Activated T-cell treated with anti-CD3 and anti-CD28 coated beads for 1 hour (primary cell): Measurements from ENCODE around the gene SYNCRIP.
"Not testable (repeated sequence)": the region's sequence is repeated elsewhere in the genome, so short reads cannot be mapped to it uniquely, and the experiment has no call there.

Source experiments
- DNase-seq: peaks from one replicate; pipeline ENCODE4 v3.0.0-alpha.2; 2020; ENCODE audit warnings: low read depth

SYNCRIP gene

DNA sequence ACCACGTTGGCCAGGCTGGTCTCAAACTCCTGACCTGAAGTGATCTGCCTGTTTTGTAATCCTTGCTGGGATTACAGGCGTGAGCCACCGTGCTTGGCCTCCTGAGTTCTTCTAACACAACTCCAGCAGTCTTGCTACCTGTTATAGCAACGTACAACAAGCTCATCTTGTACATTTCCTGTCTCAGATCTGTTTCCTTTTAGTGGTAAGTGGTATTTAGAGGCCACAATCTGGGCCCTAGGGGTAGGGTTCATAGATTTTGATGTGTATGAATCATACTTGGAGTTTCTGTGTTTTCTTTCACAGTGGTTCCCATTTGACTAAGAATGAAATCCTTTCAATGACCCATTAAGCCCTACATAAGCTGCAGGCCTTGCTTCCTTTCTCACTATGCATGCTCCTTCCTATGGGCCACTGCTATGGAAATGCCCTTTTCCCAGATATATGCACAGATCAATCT, 27.1 kb upstream of the SYNCRIP start:
- peak; percentile 11 for DNase-seq

- DNase-seq, result no peak
Measured at GRCh38 chr6:85662251-85662650, 19.6 kb upstream of the SYNCRIP start.

DNA sequence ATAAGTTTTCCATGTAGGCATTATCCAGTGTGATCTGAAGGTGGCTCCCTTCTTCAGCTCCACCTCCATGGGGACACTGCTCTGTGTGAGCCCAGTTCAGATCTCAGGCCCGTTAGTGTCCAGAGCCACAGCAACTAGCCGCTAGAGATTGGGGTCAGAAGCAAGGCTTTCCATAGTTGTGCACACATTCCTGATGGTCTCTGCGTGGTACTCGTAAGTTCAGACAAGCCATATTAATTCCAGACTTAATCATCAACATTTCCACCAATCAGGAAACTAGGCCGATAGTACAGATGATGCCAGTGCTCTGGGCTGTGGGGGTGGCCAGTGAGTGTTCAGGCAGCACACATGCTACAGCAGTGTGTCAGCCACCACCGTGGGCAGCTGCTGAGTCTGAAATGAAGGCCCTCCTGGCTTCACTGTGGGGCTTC, 17.5 kb upstream of the SYNCRIP start:
- no peak for DNase-seq

DNA sequence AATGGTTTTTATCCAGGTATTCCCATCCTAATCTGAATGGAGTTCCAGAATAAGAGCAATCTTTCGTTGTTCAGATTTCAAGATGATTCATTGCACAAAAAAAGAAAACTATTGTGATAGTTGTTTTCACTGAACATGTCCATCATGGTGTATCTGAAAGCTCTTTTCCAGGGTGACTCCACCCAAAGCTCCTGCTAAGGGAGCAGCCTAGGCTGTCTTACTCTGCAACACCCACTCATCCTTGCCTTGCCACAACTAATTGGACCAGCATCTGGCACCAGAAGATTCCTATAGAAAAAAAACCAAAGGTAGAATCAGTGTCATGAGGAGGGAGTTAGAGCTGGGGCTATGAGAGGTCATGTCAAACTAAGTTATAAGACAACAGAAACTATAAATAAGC, 7.9 kb upstream of the SYNCRIP start:
- DNase-seq, result no peak

GRCh38 chr6:85644279-85644762, 1.6 kb upstream of the SYNCRIP start:
- no peak for DNase-seq

DNA sequence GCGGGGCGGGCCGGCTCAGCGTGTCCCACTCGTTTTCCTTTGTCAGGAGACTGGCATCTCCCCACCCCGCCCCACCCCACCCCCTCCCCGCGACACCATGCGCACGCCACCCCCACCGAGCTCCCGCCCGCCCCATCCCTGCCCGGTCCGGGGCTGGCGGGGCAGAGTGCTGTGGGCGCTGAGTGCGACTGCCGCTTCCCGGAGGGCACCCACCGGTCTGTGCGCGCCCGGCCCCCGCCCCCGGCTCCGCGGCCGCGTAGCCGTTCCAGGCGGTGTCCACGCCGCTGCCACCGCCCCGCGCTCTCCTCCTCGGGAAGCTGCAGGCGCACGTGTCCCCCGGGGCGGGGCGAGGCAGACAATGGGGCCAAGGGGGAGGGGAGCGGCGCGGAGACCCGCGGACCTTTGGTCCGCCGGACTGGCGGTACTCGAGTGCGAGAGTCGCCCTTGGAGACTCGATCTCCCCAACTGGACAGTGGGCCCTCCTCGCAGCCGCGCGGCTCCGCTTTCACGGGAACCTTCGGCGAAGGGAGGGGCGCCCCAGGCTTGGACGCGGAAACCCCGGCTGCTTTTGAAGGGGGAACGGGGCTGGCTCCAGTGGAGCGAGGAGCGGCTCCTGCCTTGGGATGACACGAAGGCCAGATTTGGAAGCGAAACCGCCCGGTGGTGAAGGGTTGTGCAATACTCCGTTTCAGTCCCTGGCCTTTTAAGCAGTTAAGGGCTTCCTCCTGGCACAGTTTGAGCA, 1.0 kb upstream of the SYNCRIP start:
- peak; percentile 59 for DNase-seq

DNA sequence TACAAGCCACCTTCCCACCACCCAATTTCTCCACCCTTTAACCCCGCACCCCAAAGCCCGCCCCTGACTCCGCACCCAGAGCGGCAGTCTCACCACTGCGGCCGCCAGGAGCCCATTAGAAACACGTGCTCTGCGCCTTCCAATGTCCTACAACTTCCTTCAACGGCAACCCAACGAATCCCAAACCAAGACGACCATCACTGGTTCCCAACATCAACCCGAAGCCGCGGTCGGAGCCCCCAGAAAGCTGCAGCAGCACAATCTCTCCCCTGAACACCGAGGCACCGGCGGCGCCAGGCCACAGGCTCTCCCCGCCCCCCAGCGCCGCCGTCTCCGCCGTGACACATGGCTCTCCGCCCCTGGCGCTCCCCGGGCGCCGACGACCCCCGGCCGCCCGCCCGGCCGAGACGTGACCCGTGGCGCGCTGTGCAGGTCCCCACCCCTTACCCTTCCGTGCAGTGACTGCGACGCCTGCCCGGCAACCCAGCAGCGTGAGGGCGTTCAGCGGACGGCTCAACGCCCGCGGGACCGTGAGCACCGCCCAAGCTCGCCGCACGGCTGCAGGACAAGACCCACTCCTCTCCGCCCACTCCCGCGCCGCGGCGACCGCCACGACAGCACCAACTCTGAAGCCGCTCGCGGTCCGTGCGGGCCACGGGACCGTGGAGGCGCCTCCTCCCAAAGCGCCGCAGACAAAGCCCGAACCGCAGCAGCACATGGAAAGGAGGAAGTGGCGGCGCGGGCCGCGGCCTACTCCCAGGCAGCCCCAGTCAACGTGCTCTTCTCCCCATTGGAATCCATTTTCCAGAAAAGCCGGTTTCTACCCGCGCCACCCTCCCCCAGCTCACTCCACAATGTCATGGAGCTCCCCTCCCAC, 551 bp downstream of the SYNCRIP start:
- DNase-seq, result peak; percentile 34

- DNase-seq, result no peak
Measured at GRCh38 chr6:85641522-85641896, 1.2 kb downstream of the SYNCRIP start.

DNA sequence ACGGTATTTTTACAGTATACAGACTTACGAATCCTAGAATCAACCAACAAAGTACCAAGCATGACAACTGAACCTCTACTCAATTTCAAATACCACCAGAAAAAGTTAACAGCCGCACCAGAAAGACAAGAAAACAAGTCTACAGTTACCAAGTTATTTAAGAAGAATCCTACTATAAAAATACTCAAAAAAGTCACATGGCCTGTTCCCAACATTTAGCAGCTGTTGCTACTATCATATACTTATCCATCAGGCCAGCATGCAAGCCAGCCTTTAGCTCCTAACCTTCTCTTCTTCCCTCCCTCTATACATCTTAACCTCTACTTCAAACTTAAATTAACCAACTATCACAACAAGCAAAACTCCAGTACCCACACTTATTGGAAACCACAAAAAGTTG, 1.9 kb downstream of the SYNCRIP start:
- no peak for DNase-seq

GRCh38 chr6:85637579-85637978, 5.1 kb downstream of the SYNCRIP start:
- DNase-seq, result no peak

DNA sequence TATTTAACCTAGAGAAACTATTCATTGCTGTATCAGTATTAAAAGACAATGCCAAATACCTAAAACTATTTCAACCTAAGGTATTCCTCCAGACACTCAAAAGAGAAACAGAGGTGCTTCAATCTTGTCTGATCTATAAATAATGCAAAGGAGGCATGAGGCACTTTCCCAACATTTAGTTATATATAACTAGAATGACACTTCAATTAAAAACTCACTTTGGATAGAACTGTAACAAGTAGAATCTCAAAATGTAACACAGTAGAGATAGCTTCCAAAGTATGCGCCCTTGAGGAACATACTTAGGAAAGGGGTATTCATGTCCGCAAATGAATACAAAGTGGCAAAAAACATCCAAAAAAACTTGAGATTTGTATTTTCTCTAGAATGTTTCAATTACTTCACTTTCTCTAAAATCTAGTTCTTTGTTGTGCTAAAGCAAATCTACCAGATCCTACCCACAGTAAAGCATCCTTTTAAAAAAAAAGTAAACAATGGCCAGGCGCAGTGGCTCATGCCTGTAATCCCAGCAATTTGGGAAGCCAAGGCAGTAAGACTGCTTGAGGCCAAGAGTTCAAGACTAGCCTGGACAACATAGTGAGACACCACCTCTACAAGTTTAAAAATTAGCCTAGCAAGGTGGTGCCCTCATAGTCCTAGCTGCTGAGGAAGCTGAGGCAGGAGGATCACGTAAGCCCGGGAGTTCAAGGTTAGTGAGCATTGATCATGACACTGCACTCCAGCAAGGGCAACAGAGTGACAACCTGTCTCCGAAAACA, 10.3 kb downstream of the SYNCRIP start:
- DNase-seq, result no peak

GRCh38 chr6:85631117-85631516, 11.6 kb downstream of the SYNCRIP start:
- not testable (repeated sequence) for DNase-seq

- no peak for DNase-seq
Measured at GRCh38 chr6:85628353-85628752, 14.3 kb downstream of the SYNCRIP start.

DNA sequence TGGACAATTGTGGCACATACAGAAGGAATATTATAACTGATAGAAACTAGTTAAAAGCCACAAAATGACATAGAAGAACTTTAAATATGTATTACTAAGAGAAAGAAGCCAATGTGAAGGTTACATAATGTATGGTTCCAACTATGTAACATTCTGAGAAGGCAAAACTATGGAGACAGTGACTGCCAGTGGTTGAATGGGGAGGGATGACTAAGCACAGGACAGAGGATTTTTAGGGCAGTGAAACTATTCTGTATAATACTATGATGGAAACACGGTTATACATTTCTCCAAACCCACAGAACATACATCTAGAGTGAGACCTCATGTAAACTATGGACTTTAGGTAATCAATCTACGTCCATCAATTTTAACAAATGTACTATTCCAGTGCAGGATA, 22.4 kb downstream of the SYNCRIP start:
- no peak for DNase-seq

DNA sequence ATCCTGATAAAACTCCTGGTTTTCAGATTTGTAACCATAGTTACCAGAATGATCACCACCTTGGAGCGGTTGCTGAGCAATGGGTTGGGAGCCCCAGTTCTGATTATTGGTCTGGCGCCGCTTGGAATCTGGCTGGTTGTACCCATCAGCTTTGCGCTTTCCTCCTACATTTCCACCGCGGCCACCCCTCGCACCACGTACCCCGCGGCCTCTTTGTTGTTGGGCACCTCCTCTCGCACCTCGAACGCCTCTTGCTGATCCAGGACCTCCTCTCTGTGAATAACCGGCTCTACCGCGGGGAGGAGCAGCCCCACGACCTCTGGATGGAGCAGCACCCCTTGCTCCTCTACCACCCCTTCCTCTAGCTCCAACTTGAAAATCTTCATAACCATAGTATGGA, 27.9 kb downstream of the SYNCRIP start:
- no peak for DNase-seq

DNA sequence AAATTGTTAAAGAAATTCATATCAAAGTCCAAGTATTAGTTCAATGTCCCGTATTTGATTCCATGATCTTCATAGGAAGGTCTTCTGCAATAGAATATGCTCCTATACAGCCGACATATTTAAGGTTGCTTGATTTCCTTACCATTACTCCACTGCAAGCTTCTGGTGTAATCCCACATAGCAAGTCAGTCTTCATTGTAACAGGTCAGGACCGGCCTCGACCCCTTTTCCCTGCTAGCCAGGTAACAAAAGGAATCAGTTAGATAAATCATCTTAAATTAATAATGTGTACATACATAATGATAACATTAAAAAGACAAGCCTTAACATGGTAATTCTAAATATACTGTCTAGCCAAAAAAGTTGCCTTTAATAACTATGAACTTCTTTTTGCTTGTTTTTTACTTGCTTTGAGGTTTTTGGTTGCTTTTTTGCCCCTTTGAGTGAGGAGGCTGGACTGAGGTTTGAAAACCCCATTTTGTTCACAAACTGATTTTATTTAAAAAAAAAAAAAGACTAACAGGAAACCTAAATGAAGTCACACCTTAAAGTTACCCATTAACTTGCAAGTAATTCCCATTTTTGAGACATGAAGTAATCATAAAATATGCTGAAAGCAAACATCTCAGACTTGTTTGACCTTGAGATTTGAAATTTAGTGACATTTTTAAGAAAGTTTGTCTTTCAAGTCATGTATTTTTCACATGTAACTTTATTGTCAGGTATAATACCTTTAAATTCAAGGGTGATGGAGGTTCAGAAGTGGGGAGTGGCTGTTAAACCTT, 29.8 kb downstream of the SYNCRIP start:
- DNase-seq, result no peak

- DNase-seq, result no peak
Measured at GRCh38 chr6:85610182-85610895, 32.3 kb downstream of the SYNCRIP start.

- DNase-seq, result no peak
Measured at GRCh38 chr6:85602100-85602499, 40.6 kb downstream of the SYNCRIP start.

GRCh38 chr6:85600713-85601313, 41.9 kb downstream of the SYNCRIP start:
- DNase-seq, result no peak

DNA sequence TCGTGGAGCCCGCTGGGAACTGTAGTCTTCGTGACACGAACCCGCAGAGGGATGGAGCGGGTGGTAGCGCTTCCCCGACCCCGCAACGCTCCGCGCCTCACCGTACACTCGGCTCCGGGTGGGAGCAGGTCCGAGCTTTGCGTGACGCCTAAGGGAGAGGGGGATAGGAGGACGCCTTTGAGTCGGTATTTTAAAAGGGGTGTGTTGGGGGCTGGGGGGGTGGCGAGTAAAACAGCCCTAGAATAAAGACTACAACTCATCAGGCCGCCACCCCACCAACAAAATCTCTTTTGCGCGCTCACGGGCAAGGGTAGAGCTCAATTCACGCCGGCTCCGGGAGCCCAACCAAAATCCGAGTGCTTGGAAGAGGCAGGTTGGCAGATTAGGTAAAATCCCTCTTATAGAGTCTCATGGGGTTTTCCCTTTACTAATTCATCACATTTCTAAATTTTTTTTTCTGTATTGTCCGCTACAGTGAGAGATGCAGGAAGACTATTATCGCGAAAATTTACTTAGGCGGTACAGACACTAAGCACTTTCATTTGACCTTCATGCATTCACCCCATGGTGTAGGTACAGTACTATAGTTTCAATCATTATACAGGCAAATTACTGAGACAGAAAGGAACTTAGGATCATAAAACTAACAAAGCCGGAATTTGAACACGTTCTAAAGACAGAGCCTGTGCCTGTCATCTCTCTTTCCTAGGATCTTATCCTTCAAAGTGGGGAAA, 48.3 kb downstream of the SYNCRIP start:
- DNase-seq, result no peak
